Activated gamma-delta T cell (primary cell): ENCODE data around the gene IFRD1.
"Not testable (repeated sequence)": the region's sequence is repeated elsewhere in the genome, so short reads cannot be mapped to it uniquely, and the experiment has no call there.

Experiments used
- DNase-seq: peaks from one replicate; lab custom pipeline; 2025; lab: John Stamatoyannopoulos, UW

IFRD1 gene

GRCh38 chr7:112442210-112442609 is 8.1 kb upstream of the IFRD1 start:
- no peak for DNase-seq

DNA sequence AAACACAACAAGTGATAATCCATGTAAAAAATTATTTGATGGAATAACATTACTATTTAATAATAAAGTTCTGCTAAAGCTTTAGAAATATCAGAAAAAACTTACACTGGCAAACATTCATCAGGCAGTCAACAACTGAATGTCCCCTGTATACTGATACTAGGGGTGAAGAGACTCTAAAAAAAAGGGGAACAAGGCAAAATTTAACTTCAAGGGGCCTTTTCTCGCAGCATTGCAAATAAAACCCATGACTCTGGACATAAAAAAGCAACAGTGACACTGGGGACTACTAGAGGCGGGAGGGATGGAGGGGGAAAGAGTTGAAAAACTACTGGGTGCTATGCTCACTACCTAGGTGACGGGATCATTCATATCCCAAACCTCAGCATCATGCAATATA is 5.8 kb upstream of the IFRD1 start:
- DNase-seq: no peak

DNA sequence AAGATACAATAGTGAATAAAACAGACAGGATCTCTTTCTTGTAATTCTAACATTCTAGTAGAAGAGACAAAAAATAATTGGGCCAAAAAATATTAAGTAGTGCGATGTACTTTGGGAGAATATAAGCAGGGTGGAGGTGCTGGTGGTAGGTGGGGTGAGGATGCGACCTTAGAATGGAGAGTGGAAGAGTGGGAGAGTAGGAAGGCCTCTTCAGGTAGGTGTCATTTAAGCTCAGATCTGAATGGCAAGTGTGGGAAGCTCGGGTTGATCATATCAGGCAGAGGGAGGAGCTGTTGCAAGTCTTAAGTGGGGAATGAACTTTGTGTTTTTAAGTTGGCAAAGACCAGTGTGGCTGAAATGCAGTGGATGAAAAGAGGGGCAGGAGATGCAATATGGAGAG is 3.8 kb upstream of the IFRD1 start:
- DNase-seq: no peak

DNA sequence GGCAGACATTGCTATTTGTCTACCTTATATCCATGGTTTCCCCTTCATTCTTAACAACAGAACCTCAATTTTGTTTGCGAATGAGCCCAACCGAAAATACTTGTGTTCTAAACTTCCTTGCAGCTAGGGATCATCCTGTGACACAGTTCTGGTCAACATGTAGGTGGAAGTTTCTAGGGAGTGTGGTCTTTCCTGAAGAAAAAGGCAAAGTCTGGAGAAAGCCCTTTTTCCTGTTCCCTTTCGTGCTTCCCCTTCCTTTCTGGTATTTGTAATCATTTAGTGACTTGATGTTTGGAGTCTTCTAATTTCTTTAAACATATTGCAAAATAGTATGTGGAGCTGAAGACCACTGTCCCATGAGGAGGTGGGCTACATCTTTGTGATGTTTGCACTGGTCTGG is 2.9 kb upstream of the IFRD1 start:
- no peak for DNase-seq

GRCh38 chr7:112448381-112448780 is 1.9 kb upstream of the IFRD1 start:
- DNase-seq: no peak

DNA sequence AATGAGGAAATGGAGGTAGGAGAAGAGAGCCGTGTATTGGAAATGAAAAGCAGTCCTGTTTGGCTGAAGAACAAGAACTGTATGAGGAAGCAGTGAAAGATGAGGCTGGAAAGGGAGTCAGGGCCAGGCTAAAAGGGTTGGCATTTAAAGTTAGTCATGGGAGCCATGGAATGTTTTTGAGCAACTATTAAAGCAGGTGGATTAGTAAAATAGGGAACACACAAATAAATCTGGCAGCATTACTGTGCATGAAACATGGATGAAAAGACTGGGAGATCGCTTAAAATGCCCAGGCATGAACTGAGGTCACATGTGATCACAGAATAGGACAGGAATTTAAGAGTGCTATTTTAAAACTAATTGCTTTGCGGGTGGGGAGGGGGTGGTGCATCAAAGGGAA is 1.4 kb upstream of the IFRD1 start:
- no peak for DNase-seq

DNA sequence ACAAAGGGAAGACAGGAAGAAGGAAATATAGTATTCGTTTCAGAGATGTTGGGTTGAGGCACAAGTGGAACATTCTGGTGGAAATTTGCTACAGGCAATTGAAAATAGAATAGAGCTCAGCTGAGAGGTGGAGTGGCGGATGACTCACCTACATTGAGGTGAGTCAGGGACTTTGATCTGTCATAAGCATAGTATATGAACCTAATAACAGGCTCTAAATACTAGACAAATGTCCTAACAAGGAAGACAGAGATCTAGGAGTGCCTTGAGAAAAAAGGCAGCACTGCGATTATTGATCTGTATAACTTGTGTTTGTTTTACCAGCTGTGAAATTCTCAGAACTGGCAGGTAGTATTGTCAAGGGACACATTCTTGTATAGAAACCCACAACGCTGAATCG is 907 bp upstream of the IFRD1 start:
- DNase-seq: no peak

GRCh38 chr7:112450807-112451761 is 824 bp downstream of the IFRD1 start:
- DNase-seq: peak; percentile 59

DNA sequence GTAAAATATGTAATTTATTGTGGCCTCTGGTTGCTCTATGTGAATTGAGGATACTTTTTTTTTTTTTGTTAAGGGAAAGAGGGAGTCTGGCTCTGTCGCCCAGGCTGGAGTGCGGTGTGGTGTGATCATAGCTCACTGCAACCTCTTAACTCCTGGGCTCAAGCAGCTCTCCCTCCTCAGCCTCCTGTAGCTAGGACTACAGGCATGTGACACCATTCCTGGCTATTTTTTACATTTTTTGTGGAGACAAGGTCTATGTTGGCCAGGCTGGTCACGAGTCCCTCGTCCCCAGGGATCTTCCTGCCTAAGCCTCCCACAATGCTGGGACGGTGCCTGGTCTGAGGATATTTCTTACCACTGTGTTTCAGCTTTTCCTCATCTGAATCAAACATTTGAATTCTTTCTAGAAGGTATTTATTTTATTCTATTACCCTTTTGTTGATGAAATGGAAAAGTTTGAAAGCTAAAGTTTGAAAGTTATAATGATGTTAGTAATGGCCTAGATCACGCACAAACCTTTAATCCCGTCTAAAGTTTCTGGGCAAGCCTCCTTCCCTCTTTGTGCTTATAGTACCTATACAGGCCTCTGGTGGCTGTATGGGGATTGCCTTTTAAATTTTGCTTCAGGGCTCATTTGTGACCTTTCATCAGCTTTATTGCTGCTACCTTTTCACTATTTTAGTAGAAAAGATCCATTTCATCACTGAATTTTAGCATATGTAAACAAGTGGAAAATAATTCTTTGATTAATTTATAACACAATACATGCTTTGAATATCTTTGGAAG is 2.0 kb downstream of the IFRD1 start:
- no peak for DNase-seq

DNA sequence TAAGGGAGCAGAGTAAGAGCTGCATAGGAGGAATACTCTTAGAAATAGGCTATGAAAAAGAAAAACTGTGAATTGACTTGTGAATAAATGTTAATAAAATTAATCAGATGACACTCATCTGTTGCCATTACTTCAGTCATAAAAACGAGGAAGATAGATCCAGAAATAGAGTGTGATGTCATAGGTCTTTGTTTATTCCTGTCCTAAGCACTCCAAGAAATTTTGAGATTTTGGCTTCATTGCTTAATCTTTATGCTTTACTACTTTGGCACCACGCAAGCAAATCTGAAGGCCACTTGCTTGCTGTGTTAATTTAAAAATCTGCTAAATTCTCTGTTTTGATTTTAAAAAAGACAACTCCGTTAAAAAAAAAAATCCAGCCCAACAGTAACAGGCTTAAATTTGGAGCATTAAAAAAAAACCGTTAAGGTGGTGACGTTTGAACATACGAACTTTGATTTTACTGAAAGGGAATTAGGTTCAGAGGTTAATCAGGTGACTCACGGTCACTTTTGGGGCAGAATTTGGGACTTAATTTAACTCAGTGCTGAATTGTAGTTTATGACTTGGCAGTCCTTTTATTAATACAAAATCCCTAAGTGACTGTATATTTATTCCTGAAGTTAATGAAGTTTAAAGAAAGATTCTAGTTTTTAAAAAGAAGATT is 3.4 kb downstream of the IFRD1 start:
- no peak for DNase-seq

DNA sequence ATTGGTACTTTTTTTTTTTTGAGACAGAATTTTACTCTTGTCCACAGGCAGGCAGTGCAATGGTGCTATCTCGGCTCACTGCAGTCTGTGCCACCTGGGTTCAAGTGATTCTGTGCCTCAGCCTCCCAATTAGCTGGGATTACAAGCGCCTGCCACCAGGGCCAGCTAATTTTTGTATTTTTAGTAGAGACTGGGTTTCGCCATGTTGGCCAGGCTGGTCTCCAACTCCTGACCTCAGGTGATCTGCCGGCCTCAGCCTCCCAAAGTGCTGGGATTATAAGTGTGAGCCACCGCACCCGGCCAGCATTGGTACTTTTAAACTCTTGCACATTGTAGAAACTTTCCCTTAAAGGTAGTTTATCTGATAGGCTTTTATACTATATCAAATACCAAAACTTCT is 3.9 kb downstream of the IFRD1 start:
- not testable (repeated sequence) for DNase-seq

- no peak for DNase-seq
Observed at GRCh38 chr7:112459645-112460044, 9.4 kb downstream of the IFRD1 start.

GRCh38 chr7:112462236-112462635 is 12.0 kb downstream of the IFRD1 start:
- no peak for DNase-seq

- DNase-seq: no peak
Observed at GRCh38 chr7:112467867-112468266, 17.6 kb downstream of the IFRD1 start.

DNA sequence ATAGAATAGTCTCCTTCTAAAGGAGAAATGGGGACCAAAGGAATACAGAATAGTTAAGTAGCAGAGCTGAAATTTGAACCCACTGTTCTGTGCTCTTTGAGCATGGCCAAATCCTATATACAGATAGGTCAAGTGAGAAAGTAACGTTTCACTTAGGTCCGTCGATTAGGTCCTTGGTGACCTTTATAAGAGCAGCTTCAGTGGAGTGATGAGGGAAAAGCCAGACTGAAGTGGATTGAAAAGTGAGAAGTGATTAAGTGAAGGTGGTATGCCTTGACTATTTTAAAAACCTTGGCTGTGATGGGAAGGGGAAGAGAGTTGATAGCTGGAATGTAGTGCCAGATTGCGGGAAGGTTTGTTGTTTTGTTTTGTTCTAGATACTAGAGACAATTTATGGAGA is 19.9 kb downstream of the IFRD1 start:
- DNase-seq: no peak

GRCh38 chr7:112476390-112477052 is 26.3 kb downstream of the IFRD1 start:
- no peak for DNase-seq

- DNase-seq: no peak
Observed at GRCh38 chr7:112481121-112481736, 31.0 kb downstream of the IFRD1 start.

DNA sequence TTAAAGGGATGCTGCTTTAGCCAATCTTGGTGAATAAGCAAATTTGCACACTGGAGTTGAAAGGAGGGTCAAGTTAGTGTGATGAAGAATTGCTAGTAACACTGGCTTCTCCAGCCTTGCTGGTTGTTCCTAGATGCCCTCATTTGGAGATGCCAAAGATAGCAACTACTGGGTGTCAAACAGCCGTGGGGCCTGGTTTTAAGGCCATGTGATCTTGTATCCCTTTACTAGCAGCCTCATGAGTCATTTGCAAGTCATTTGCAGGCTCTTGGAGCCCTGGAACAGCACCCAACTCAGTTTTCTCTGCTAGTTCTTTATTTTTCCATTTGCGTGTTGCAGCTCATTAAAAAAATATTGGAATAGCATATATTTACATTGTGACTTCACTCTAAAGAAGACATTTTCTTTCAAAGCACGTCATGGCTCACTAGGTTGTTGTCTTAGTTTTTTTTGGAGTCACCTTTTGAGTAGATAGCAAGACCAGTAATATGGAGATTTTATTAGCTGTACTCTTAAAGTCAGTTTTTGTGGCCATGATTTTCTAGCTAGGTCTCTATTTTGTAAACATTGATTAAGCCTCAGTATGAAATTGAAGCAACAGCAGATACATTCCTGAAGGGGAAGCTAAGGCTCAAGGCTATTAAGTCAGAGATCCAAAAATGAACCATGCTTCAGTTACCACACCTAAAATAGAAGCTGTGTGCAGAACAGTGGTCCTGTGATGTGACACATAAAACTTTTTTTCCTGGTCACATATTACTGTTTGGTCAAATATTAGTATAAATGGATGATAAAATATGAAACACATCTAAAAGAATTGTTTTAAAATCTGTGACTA is 31.8 kb downstream of the IFRD1 start:
- DNase-seq: no peak

DNA sequence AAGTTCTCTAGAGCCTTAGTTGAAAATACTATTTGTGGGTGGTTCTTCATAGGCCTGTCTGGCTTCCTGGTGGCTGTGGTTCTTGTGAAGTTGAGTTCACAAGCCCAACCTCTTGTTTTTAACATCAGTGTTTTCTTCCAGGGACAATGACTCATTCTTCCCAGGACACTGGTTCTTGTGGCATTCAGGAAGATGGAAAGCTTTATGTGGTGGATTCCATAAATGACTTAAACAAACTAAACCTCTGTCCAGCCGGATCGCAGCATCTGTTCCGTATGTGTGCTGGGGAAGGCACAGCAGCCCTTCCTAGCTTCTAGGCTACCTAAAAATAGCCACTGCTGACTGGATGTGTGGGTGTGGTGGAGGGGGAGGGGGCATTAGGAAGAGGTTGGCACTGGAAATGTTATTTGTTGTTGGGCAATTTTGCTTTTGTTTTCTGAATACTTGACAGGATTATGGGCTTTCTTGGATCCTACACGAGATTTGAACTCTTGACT is 34.5 kb downstream of the IFRD1 start:
- DNase-seq: no peak

DNA sequence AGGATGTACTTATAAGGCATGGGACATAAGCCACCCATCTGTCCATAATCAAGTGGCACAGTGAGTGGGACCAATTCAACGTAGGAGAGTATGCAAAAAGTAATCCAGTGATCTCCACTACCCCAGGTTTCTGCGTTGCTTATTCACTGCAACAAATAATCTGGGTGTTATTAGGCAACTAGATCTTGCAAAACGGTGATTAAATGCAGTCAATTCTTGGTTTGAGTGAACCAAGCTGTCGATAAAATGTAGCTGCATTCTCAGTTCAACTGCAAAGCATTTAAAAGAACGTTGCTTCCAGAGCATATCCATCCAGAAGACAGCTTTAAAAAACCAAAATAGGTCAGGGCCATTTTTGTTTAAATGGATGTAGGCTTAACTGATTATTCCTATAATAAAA is 35.5 kb downstream of the IFRD1 start:
- no peak for DNase-seq
